22Rv1 (cell line): Measurements from ENCODE around the gene MRPL42.

ENCODE experiments used
- H3K27ac ChIP-seq: fragments of 450-650 bp; 2 replicates; pipeline ENCODE4 v1.5.1; 2017
- CTCF ChIP-seq: fragments of 450-650 bp; IDR thresholded peaks from 2 replicates; pipeline ENCODE4 v1.5.1; 2017; ENCODE audit warnings: mild to moderate bottlenecking
- ZFX ChIP-seq: fragments of 450-650 bp; IDR thresholded peaks from 2 replicates; pipeline ENCODE4 v1.6.1; 2017; ENCODE audit warnings: antibody characterized with exemption, borderline replicate concordance

MRPL42 gene

GRCh38 chr12:93536766-93537488, 69.6 kb downstream of the MRPL42 start:
- H3K27ac ChIP-seq, result no peak overlapping the region

GRCh38 chr12:93537769-93538168, 70.5 kb downstream of the MRPL42 start:
- H3K27ac ChIP-seq, result no peak overlapping the region
- TF ChIP-seq ZFX (no peak), CTCF (peak; percentile 44)

More at GRCh38 chr12:93536766-93537488, 69.6 kb downstream of the MRPL42 start:
- TF ChIP-seq CTCF, result no peak
- no peak for TF ChIP-seq ZFX

GRCh38 chr12:93539821-93540220, 72.5 kb downstream of the MRPL42 start:
- H3K27ac ChIP-seq, result no peak overlapping the region
- TF ChIP-seq CTCF (no peak), ZFX (no peak)

GRCh38 chr12:93540466-93540865, 73.2 kb downstream of the MRPL42 start:
- no peak for TF ChIP-seq CTCF
- TF ChIP-seq ZFX, result no peak
- H3K27ac ChIP-seq, result no peak overlapping the region

- TF ChIP-seq CTCF (no peak), ZFX (no peak)
- peak overlapping the region; percentile 9; the same call in 1 of the 2 replicates for H3K27ac ChIP-seq
These were observed 74.4 kb downstream of the MRPL42 start for GRCh38 chr12:93541578-93542225.

- H3K27ac ChIP-seq, result no peak overlapping the region
- no peak for TF ChIP-seq ZFX
- no peak for TF ChIP-seq CTCF
These were observed 80.5 kb downstream of the MRPL42 start for GRCh38 chr12:93547778-93548177.

- H3K27ac ChIP-seq, result no peak overlapping the region
- TF ChIP-seq ZFX, result no peak
- TF ChIP-seq CTCF, result no peak
These were observed 81.9 kb downstream of the MRPL42 start for GRCh38 chr12:93549174-93549573.
